HG03060 (cell line): ENCODE measurements around the gene MAD1L1.

Experiments used
- ATAC-seq: cut with Tn5 transposase; IDR thresholded peaks from one replicate; pipeline ENCODE4 v1.9.1; 2021; ENCODE audit warnings: low read depth, moderate number of reproducible peaks; ENCODE audit not compliant: unreplicated experiment

MAD1L1 gene

DNA sequence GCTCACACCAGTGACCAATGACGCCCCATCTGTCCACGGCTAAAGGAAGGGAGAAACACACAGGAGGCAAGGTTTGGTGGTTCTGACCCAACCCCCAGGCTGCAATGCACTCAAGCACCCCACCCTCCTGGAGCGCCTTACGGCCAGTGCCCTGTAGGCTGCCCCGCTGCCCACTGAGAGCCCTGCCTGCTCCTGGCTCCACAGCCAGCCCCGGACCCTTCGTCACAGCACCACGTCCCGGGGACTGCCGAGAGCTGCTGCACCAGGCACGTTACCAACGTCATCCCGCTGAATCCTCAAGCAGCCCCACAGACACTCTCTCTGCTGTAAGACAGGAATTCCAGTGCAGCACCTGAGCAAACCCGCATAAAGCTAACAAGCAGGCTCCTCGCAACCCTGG is 87.8 kb downstream of the MAD1L1 start:
- ATAC-seq = no peak

DNA sequence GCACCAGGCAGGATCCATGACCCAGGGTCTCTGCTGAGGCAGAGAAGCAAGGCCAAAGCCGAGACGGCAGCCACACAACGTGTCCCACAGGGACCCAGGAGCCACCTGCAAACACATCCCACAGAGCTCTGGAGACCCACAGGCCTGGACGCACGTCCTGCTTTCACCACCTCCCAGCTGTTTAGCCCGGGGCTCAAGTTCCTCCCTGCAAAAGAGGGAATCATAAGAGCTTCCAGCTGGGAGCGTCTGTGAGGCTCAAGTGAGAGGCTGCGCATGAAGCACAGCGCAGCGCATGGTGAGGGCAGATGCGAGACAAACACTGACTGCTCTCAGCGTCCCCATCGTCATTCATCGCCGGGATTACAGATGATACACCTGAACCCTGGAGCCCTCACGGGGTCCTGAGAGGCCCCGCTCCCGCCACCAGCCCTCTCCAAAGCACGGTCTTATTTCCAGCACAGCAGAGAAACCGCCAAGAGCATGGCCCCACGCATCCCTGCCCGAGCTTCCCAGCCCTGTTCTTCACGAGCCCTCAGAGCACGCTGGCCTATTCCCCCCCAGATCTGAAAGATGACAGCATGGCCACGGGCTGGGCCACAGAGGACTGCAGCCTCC is 88.7 kb downstream of the MAD1L1 start:
- no peak for ATAC-seq

DNA sequence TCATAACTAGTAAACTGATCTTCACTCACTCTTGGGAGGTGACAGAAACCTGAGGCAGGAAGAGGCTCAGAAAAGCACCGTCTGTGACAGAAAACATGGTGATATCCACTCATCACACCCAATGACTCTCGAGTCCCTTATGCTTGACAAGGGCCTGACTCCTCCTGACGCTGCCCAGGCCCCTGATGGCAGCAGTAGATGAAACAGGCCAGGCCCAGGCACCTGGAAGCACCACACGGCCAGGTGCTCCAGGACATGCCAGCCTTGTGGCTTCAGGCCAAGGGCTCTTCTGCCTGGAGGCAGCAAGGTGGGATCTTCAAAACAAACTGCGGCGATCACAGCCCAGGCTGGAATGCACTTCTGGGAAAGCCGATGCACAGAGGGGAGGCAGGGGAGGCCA is 89.3 kb downstream of the MAD1L1 start:
- ATAC-seq = no peak

DNA sequence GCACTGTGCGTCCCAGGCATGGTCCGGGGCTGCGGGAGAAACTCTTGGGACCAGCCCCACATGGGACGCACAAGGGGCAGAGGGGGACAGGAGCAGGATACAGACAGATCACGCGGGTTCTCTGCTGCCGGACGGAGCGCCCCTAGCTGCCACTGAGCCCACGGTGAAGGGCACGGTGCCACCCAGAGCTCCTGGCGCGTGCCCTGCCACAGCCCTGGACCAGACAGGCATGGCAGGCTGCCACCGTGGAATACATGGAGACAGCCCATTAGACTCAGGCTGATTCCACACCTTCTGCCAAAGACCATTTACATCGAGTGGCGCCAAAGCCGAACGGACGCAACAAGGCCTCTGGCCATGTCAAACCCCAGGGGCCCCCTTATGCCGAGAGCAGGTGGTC is 90.4 kb downstream of the MAD1L1 start:
- no peak for ATAC-seq

DNA sequence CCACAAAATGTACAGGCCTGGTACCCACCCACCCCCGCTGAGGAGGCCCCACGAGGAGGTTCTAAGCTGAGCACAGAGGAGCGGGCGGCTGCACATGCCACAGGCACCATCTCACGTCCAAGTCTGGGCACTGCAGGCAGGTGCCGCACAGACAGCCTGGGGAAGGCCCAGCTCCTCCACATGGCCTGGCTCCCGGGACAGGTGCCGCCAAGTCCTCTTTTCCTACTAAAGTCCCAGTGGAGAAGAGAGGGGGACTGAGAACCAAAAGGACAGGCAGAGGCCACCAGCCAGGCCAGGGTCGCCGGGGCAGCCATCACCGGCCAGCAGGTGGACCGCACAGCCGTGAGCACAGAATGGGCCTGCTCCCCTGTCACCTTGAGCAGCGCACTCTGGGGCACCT is 91.1 kb downstream of the MAD1L1 start:
- ATAC-seq = no peak

DNA sequence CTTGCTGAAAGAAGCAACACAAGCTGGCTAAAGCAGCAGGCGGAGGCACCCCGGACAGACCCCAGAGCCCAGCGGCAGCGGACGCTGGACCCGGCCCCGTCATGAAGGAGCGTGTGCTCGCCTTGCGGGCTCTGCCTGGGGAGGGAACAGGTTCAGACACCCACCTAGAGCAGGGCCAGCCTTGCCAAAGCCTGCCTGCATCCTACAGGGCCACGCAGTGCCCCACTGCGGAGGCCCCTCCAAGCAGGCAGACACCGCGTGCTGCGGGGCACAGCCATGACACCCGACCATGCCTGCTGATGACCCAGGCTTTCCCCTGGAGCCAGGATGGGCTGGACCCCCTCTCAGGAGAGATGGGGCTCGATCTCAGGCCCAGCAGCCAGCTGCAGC is 91.7 kb downstream of the MAD1L1 start:
- no peak for ATAC-seq

DNA sequence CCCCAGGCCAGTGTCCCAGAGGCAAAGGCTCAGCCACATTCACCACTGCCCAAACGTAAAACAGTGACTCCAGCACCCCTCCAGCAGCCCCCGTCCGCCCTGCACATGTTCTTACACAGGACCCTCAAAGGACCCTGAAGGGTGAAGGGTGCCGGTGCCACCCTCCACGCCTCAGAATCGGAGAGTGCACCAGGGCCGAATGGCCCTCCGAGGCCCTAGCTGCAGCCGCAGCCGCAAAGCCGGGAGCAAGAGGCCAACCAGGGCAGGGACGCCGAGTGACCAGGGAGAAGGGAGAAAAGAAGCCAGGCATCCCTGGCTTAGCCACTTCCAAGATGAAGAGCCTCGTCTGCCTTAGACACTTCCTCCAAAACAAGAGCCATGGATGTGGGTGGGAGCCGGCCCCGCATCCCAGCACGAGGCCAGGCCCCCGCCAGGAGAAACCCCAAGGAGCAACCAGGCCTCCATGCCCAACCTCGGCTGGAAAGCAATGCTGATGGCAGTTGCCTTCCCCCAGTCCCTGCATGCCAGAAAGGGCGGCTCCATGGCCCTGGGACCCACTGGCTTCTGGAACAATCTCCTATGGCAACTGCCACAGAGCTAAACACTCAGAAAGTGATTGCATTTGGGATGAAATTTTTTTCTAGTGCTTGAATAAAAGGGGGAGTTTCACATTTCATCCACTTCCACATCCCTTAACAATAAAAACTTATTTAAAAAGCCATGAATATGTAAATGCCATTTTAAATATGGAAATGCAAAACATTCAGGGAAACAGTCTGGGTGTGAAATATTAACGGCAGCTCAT is 92.3 kb downstream of the MAD1L1 start:
- ATAC-seq = no peak

DNA sequence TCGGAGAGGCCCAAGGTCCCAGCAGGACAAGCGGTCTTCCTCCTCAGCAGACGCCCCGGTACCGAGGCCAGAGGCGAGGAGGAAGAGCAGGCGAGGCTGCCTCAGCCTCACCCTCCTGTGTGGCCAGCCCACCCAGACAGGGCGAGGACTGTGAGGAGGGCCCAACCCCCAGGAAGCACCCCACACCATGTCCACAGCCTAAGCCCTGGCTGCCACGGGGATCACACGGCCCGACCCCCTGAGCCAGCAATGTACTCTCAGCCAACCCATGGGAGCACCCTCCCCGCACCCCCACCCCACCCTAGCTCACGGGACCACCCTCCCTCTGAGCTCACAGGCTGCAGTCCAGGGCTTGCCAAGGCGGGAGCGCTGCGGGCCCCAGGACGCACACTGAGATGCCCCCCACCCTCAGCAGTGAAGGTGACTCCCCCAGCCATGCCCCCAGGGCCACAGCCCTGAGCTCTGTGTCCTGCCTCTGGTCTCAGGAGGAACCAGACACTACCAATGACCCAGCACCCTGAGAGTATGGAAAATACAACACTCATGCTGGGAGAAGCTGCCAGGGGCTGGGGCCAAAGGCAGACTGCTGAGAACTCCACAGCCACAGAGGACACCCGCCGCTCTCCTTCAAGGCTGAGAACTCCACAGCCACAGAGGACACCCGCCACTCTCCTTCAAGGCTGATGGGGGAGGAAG is 93.6 kb downstream of the MAD1L1 start:
- ATAC-seq = no peak

DNA sequence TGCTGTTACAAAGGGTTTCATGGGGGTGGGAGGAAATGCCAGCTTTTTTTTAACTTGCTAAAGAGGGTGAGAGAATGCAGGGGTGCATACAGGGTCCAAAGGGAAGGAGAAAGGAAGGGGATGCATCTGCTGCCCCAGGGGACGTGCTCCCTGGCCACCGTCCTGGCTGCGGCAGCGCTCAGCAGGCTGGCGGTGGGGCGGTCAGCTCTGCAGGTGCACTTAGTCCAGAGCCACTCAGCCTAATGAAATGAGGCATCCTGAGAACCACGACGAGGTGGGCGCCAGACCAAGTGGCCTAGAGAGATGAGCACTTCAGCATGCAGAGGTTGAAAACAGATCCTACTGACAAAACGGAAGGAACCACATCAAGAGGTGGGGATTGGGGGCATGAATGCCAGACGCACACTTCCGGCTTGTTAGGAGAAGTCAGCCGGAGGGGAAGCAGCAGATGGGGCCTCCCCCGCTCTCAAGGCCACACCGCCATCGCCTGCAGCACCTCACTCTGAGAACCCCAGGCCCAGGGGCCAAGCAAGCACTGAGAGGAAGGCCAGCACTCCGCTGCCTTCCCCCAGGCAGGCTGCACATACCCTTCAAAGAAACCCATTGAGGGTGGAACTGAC is 94.5 kb downstream of the MAD1L1 start:
- ATAC-seq = no peak

DNA sequence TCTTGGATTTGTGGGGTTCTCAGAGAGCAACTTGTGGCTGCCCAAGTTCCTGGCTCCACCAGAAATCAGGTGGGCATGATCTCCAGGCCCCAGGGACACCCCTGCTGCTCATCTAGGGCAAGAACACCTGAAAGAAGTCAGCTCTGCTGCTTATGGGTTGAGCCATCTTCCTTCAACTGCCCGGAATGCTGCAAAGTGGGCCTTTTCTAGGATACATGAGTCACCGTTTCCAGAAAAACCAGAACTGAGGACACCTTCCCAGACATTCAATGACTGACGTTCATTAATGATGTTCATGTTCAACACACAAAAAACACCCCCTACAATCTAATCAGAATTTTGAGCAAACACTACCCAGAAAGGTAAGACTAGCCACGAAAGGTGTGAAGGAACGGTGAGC is 98.0 kb downstream of the MAD1L1 start:
- ATAC-seq = no peak

DNA sequence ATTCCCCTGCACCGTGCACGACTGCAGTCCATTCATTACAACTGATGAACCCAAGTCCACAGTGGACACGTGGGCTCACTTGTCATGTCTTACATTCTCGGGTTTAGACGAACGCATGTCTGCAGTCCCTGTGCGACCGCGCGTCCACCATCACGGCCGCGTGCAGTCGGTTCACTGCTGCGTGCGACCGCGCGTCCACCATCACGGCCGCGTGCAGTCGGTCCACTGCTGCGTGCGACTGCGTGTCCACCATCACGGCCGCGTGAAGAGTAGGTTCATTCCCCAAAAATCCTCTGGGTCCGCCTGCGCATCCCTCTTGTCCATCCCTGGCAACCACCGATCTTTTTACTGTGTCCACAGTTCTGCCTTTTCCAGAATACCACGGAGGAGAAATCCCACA is 100.5 kb downstream of the MAD1L1 start:
- ATAC-seq = no peak

DNA sequence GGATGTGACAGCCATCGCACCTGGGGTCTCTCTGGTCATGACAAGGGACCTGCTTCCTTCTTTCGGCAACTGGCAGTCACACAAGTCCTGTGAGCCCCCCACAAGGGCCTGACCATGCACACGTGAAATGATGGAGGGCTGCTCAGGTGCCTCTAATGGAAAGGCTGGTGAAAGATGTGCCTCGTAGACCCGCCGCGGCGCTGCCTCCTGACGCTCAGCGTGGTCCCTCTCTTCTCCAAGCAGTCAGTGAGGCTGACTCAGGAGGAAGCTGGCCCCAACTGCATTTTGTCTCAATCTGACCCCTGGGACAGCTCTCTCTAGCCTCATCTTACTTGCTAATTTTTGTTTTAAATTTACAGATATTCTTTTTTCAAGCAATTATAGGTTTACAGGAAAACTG is 100.9 kb downstream of the MAD1L1 start:
- no peak for ATAC-seq

DNA sequence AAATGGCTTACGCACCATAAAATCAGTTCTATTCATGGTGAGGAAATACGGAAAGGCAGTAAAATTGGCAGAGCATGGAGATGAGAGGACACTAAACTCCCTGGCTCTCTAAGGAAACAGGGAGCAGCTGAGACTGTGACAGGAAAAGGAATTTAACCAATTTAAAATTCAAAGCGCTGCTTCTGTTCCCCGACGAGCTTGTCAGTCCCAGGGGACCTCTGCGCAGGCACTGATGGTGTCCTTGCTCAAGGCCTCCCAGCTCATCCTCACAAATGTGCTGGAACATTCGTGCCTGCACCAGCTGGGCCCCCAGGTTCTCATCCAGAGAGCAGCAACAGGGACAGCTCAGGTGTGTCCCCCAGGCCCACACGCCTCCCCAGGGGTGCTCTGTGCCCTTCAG is 101.4 kb downstream of the MAD1L1 start:
- ATAC-seq = no peak

DNA sequence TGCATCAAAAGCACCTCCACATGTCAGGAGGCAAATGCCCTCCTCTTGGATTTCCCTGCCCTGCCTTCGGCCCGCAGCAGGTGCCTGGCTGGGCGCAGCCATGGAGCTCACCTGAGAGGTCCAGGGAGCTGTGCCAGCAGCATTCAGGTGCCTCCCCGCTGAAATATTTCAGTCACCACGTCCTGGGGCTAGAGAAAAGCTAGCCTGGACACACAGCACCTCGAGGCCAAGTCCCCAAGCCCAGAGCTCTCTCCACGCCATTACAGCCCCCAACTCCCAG is 102.7 kb downstream of the MAD1L1 start:
- no peak for ATAC-seq

DNA sequence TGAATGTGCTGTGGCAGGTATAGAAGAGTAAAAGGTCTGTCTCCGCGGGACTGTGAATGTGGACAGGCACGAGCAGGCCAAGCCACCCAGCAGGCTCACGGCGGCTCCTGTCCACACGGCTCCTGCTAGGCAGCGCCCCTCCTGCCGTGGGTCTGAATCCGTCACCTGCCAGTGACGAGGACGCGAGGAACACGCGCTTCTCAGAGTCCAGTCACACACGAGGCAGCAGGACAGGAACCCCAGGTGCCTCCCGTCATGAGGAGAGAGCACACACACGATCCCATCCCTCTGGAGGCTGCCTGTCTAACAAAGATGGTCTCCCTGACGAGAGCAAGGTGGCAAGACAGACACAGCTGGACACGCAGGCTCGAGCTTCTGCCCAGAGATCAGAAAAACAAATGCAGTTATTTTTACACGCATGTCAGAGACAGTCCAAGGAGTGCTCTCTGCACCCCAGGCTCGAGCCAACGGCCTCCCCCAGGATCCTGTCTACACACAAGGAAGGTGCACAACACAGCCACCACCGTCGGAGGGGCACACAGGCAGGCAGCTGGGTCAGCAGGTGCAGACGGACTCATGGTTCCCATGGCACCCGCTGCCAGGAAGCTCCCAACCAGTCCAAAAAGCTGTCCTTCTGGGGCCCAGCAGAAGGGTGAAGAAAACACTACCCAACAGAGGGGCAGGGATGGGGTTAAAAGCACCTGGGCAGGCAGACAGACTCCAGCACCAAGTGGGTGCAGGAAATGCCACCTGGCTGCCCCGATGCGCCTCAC is 103.2 kb downstream of the MAD1L1 start:
- no peak for ATAC-seq

DNA sequence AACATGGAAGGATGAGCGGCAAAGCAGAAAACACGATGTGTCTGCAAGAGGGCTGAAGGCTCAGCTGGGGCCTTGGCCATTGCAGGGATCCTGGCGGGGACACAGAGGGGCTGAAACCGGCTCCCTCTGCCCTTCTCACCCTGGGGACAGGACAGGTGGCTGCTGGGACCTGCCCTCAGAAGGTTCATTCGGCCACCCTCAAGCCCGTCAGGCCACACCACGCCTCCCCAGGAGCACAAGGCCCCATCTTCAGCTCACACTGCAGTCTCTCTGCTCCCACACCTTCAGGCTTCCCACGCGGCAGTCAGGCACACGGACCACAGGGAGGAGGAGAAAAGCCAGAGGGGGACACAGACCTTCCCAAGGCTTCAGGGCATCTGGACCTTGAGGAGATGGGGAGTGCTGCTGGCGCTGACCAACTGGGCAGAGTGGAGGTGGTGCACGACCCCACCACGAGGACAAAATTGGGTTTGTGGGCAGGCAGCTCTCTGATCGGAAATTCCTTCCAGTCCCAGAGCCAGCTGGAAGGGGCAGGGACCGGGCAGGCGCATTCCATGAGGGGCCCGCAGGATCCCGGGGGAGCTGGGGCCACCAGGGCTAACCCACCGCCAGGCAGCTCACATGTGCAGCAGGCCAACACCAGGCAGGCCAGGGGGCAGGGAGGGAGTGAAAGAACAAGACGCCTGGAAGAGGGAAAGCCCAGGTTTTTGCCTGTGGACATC is 104.0 kb downstream of the MAD1L1 start:
- ATAC-seq = no peak

DNA sequence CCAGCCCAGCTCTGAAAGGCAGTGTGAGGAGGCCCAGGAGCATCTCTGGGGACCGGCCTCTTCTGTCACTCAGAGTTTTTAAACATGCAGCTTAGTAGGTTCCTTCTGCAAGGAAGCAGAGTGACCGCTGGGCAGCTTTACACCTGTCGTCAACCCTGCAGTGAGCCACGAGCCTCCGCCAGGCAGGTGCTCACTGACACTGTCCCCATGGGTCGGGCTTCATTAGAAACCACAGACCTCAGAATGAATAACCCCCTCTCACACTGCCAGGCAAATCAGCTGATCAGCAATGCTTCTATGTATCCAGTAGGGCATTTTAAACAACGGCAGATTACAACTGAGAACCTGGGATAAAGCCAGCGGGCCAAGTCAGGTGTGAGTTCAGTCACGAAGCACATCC is 106.1 kb downstream of the MAD1L1 start:
- ATAC-seq = no peak

DNA sequence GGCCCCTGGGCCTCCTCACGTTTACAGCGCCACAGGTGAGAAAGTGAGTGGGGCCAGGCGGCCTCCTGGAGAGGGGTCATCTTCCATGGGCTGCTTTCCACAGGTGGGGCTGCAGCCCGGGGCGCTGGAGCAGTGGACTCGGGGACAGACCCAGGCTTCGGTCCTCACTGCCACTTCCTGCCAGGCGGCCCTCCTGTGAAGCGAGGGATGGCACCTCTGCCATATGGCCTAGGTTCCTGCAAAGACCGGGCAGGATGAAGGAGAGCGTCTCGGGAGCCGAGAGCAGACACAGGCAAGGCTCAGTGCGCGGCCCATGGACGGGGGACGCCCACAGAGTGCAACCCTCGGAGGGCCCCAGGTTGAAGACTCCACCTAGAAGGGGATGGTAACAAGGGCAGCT is 106.8 kb downstream of the MAD1L1 start:
- no peak for ATAC-seq

DNA sequence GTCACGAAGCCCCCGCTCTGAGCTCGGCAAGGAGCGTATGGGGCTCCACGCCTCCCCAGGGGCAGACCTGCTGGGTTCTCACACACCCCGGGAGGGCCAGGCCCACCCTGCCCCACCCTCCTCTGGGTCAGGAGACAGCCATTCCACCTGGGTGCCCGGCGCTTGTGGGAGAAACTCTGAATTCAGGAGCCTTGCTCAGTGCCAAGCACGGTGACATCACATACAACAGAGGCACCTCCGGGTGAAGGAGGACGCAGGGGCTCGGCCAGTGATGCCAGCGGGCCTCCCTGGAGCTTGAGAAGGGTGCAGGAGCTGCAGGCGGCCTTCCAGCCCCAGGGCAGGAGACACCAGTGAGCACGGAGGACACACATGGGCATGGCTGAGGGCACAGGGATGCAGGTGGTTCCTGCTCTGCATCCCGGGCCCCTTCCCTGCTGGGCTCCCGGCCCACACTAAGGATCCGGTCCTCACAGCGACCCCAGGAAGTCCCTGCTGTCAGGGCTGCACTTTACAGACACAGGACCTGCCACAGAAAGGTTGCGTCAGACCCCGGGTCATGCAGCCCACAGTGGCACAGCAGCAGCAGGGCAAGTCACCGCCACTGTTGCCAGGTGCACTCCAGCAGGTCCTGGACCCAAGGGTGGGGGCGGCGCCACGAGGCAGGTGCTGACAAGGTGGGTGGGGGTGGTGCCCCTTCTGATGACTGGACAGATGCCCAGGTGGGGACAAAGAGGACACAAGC is 108.0 kb downstream of the MAD1L1 start:
- no peak for ATAC-seq

DNA sequence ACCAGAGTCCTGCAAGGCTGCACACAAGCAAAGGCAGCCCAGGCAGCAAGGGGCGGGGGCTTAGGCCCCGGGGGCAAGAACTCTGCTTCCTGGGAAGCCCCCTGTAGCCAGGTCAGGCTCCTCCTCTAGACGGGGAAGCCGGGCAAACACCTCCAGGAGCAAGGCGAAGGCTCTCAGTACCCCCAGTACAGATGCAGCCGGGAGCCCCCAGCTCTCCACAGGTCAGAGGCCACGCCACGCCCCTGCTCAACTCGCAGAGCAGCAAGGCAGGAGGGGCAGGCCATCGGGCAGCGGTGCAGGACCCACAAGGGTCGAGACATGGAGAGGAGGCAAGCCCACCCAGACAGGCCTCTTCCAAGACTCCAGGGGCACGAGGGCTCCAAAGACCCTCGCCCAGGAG is 108.8 kb downstream of the MAD1L1 start:
- no peak for ATAC-seq
